GM12874 (cell line): Measurements from ENCODE around the gene SCFD2.

Experiments
- CTCF ChIP-seq: IDR thresholded peaks from 2 replicates; pipeline ENCODE4 v1.5.1; 2011; ENCODE audit warnings: low read depth, mild to moderate bottlenecking, control low read depth, low read length, moderate library complexity; ENCODE audit not compliant: insufficient read depth

Gene SCFD2

GRCh38 chr4:53131562-53131925 lies 234.3 kb downstream of the SCFD2 start:
- TF ChIP-seq CTCF, result no peak

GRCh38 chr4:53130896-53131561 lies 234.8 kb downstream of the SCFD2 start:
- TF ChIP-seq CTCF, result no peak

- no peak for TF ChIP-seq CTCF
These were observed 237.0 kb downstream of the SCFD2 start for GRCh38 chr4:53128706-53129357.

GRCh38 chr4:53128231-53128630 lies 237.6 kb downstream of the SCFD2 start:
- no peak for TF ChIP-seq CTCF

- no peak for TF ChIP-seq CTCF
These were observed 238.5 kb downstream of the SCFD2 start for GRCh38 chr4:53127365-53127764.

GRCh38 chr4:53126099-53126498 lies 239.8 kb downstream of the SCFD2 start:
- no peak for TF ChIP-seq CTCF

- no peak for TF ChIP-seq CTCF
These were observed 242.0 kb downstream of the SCFD2 start for GRCh38 chr4:53123819-53124218.
